ENCODE results near the gene TSC22D1.

- no peak for TF ChIP-seq CTCF (IDR thresholded peaks at IDR 0.05)
- TF ChIP-seq POLR2A (IDR thresholded peaks at IDR 0.05) = no peak
Measured at GRCh38 chr13:44404261-44405132, 171.6 kb downstream of the TSC22D1 start.

Measured in Peyer's patch (tissue), 4 donors.